GM10266 (cell line): ENCODE data around the gene ENOX1.
"Not testable (repeated sequence)": the region's sequence is repeated elsewhere in the genome, so short reads cannot be mapped to it uniquely, and the experiment has no call there.

Source experiments
- DNase-seq: peaks from one replicate; pipeline ENCODE4 v3.0.0; 2012; ENCODE audit errors: extremely low spot score
- TF ChIP-seq, protein P1 (sequence below): IDR thresholded peaks from 2 replicates; pipeline ENCODE4 v1.5.1; 2012; ENCODE audit warnings: mild to moderate bottlenecking, low read depth; ENCODE audit not compliant: control insufficient read depth, insufficient read depth; ENCODE audit errors: missing control alignments

Gene ENOX1

DNA sequence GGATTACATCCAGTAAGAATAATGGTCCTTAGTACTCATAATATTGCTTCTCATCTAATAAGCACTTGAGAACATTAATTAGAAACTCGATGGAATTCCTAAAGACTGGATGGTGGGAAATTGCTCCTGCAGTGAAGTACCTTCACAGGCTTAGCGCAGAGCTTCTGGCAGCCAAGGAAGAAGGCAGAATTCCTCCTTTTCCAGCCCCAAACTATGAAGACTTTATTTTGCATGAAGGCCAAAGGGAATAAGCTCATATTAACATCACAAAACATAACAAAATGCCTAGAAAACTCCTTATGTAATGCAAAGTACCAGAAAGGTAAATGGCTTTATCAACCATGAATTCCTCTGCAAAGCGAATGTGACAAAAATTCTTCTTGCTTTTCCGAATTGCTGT lies 427.2 kb downstream of the ENOX1 start:
- TF ChIP-seq, protein P1, sequence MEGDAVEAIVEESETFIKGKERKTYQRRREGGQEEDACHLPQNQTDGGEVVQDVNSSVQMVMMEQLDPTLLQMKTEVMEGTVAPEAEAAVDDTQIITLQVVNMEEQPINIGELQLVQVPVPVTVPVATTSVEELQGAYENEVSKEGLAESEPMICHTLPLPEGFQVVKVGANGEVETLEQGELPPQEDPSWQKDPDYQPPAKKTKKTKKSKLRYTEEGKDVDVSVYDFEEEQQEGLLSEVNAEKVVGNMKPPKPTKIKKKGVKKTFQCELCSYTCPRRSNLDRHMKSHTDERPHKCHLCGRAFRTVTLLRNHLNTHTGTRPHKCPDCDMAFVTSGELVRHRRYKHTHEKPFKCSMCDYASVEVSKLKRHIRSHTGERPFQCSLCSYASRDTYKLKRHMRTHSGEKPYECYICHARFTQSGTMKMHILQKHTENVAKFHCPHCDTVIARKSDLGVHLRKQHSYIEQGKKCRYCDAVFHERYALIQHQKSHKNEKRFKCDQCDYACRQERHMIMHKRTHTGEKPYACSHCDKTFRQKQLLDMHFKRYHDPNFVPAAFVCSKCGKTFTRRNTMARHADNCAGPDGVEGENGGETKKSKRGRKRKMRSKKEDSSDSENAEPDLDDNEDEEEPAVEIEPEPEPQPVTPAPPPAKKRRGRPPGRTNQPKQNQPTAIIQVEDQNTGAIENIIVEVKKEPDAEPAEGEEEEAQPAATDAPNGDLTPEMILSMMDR, result no peak
- DNase-seq, result no peak

DNA sequence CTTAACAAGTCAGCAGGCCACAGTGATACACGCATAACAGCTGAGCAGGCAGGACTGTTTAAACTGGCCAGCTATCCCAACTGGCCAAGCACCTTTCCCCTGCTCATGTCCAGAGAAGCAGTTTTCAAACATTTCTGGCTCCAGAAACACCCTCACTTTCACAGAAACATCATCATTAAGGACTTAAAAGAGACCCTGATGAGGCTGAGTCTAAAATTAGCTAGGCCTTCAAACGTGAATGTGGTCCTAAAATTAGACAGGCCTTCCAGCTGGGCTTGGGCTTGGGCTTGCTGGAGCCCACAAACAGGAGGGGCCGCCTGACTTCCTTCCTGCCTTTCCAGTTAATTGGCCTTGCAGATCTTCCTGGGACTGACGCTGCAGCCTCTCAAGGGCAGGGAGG lies 429.2 kb downstream of the ENOX1 start:
- TF ChIP-seq, protein P1, result no peak

DNA sequence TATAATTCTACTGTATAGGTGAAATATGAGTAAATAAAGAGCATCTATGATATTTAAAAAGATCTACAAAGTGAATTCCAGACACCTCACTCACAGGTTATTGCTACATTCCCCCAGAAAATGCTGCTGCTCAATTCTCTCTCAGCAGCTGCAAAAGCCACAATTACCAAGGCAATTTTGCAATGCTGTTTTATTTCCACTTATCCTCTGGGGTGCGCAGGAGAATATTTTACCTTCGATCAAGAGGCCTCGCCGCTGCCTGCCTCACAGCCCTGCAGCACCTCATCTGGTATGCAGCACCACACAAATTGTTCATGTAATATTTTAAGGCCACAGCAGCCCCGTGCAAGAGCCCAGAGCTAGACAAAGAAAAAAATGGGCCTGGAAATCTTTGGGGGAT lies 430.2 kb downstream of the ENOX1 start:
- TF ChIP-seq, protein P1, result no peak
- DNase-seq, result no peak

More for the DNA sequence above, 429.2 kb downstream of the ENOX1 start:
- no peak for DNase-seq

DNA sequence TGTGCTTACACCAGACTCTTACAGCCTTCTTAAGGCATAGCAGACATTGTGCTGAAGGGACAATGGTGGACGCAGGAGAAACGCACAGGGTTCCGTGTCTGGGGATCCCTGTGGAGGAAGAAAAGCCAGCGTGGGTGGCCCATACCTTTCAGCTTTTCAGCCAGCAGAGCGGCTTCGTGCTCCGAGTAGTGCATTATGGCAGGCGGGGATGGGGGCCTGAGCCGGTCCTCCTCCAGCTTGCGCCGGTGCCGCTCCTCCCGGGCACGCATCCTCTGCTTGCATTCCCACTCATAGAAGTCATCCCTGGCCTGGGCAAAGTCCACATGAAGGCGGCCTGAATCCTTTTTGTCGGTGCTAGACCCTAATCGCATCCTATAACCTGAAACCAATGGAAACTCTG lies 431.0 kb downstream of the ENOX1 start:
- TF ChIP-seq, protein P1, result no peak
- DNase-seq, result no peak

DNA sequence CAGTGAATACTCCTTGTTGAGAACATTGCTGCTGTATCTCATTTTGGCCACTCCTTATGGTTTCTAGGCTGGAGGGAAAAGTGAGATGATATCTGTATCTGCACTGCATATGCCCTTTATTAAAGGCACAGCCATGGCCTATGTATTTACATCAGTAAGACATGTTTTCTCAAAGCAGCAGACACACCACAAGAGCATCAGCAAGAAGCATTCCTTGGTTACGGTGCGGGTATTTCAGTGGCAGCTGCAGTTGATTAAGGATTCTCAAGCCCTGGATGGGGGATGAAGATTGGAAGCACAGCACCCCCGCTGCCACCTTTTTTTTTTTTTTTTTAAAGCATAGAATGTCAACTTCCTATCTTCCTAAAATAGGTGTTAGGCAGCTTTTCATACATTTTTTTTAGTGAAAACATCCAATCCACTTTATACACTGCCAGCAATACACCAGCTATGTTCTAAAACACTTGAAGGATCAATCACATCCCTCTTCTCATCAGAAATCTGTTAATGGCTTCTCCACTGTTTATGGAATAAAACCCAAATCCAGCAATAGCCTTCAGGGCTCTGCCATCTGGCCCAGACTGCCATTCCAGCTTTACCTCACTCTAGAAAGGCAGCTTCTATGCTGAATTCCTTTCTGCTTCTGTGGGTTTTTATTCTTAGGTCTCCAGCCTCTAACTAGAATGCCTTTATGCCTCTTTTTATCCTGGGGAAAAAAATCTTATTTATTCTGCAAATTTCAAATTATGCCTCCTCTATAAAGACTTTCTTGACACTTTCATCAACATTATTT lies 432.4 kb downstream of the ENOX1 start:
- TF ChIP-seq, protein P1, result no peak
- DNase-seq, result no peak

DNA sequence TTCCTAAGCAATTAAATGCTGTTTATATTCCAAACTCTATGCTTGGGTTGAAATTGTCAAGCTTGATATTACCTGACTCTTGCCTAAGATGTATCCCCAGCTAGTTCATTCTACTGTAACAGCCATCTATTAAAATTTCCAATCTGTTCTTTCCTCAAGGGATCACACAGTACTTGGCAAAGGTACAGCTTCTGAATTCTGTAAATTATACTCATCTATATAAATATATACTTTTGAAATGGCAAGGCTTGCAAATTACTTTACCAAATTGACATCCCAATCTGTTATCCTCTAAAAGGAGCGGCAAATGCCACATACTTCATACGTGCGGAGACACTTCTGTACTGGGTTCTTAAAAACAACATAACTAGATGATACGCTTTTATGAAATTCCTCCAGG lies 433.1 kb downstream of the ENOX1 start:
- TF ChIP-seq, protein P1, result no peak

DNA sequence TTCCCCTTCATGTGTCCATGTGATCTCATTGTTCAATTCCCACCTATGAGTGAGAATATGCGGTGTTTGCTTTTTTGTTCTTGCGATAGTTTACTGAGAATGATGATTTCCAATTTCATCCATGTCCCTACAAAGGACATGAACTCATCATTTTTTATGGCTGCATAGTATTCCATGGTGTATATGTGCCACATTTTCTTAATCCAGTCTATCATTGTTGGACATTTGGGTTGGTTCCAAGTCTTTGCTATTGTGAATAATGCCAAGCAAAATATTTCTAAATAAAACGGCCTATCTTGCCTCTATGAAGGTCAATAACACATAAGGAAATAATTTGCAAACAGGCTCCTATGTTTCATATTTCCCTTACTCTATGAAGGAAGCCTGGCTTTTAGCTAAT lies 435.2 kb downstream of the ENOX1 start:
- DNase-seq, result not testable (repeated sequence)

More for the DNA sequence above, 433.1 kb downstream of the ENOX1 start:
- no peak for DNase-seq
